ENCODE measurements around the gene CAMK4. TPM values are rescaled to one million over a fixed set of nuclear protein-coding genes. Genes with fewer than 3 reads are reported as not detected.

CAMK4 gene
- total RNA-seq, 1 donor from 2014 or later: under 0.01 TPM

DNA sequence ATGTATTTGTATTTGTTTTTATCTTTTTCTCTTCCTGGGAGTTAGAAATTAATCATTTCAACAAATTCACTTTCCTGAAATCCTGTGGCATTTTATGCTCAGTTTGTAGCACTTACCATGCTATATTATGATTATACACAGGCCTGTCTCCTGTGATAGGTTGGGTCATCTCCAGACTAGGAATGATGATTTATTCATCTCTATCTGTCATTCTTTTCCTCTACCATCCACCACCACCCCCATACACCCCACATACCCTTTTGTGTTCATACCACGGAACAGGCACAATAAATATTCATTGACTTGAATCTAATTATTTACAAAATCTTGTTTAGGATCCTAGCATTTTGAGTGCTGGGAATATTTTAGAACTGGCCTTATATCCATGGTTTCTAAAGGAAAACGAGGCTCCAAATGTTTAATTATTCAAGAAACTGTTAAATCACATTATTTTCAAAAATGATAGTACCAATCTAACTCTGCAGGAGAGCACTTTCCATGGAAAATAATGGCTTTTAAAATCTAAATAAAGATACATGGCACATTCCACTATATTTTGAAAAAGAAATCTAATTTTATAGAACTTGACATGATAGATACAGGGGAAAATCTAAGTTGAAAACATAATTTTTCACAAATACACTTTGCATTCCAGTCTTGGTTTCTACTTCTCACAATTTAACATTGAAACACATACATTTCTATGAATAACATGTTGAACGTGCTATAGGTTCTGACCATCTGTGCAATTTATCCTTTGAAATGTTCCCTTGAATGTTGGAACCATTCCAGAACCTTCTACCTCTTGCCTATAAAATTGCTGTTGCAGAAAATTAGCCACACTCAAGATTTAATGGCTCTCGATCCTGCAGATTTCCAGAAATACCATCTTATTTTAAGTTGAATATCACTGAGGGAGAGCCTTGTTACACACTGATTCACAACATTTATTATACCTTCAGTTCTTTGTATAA, 198.8 kb downstream of the CAMK4 start:
- DNase-seq (ENCODE audit: low read depth in 2 of 2): no peak

DNA sequence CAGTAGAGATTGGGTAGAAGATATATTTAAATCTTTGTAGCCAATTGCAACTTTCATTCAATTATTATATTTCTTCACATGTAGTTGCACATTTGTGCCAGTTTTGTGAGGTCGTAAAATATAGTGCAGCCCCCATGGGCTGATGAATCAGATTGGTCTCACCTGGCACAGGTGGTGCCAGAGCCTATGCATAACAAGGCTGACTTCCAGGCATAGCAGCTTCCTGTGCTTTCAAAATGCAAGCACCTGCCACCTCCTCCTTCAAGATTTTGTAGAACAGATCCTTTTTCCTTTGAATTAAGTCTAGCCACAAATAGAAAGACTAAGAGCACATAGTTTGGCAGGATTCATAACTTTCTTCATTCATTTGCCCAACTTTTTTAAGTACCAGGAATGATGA, 201.0 kb downstream of the CAMK4 start:
- DNase-seq (ENCODE audit: low read depth in 2 of 2): no peak

DNA sequence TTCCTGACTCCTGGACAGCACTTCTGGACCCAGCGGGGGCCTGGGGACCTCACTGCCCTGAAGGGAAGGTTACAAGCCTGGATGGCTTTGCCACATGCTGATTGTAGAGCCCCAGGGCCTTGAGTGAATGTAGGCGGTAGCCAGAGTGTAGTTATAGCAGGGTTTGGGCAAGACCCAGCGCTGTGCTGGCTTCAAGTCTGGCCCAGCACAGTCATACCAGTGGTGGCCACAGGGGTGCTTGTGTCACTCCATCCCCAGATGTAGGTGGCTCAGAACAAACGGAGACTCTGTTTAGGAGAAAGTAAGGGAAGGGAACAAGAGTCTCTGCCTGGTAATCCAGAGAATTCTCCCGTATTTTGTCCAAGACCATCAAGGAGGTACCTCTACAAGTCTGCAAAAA, 203.6 kb downstream of the CAMK4 start:
- DNase-seq (ENCODE audit: low read depth in 2 of 2): no peak

DNA sequence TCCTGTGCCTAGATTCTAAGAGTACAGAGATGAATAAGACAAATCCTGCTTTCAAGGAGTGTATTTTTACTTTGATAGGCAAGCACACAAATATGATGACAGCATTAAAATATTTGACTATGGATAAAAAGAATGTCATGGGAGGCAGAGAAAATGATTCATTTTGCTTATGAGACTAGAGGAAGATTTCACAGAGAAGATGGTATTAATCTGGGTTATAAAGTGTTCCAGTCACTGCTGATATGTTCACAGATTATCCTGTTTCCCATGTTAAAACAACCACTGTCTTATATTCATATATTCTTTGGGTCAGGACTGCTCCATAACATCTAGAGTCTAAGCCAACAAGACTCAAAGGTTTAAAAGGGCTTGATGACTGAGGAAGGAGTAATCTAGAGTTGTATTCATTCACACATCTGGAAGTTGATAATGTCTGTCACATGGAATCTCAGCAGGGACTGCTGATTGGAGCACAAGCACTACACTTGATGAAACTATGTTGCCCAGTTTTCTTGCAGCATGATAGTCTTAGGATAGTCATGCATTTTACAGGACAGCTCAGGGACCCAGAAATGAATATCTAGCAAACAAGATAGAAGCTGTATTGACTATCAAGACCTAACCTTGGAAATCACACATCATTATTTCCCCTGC, 208.8 kb downstream of the CAMK4 start:
- no peak for DNase-seq (ENCODE audit: low read depth in 2 of 2)

DNA sequence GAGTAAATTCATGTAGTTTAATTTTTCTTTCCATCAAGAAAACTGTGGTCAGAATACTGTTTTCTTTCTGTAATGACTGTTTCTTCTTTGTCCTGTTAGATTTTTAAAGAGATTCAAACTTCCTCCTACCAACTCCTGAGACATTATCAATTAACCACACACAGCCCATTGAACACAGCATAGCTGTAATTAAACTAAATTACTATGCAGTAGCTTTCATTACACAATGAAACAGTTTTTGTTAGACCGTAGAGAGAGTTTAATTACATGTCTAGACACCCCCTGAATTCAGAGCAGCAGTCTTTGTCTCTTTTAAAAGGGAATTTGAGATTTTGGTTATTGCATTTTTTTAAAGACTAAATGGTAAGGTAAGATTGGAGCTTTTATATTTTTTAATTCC, 210.6 kb downstream of the CAMK4 start:
- no peak for DNase-seq (ENCODE audit: low read depth in 2 of 2)

DNA sequence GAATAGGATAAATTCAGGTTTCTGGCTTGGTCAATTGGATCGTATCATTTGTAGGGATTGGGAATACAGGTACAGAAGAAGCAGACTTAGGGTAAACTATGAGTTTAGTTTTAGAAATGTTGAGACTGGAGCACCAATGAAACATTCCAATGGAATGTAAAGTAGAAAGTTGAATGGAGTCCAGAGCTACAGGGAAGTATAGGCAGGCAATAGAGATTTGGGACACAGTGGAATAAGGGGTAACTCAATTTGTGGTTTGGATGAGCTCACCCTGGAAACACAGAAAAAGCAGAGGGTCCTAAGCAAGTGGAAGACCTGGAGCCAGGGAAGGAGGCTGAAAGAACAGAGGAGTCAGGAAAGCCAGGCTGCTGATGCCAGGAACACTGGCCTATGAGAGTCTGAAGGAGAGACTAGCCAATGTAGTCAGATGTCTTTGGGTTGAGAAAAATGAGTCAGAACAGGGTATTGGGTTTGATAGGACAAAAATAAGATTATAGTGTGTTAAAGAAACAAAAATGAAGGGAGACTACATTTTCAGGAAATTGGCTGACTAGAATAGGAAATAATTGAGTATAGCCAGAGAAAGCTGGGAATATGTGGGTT, 215.4 kb downstream of the CAMK4 start:
- DNase-seq (ENCODE audit: low read depth in 2 of 2): no peak

DNA sequence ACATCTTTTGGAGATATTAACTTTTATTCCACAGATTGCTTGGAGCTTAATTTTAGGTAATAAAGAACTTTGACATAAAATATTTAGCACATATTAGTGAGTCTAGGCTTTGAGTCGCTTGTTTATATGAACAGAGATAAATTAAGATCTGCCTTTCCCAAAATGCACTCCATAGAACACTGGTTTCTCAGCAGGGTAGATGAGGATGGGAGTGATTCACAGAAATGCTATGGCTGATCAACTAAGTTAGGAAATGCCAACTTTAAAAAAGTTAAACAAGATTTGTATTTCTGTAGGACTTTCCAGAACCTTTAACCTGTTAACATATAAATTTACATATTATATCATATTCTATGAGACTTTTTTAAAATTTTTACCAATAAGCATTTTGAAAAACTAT, 222.9 kb downstream of the CAMK4 start:
- DNase-seq (ENCODE audit: low read depth in 2 of 2): no peak

DNA sequence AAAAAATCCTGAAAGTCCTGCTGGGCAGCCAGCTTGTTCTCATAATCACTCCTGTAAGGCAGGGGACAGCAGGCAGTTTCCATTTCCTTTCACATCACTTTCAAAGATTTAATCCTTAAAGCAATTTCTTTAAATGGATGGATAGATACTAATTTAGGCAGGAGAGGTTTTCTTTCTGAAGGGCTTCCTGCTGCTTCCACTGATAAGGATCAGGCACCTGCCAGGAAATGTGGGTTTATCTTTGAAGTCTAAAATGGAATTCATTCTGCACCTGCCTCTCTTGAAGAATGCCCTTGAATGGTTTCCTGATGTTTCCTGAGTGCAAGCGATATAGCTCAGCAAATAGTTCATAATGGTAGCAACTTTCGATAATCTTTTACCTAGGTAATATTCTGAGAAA, 223.6 kb downstream of the CAMK4 start:
- no peak for DNase-seq (ENCODE audit: low read depth in 2 of 2)

DNA sequence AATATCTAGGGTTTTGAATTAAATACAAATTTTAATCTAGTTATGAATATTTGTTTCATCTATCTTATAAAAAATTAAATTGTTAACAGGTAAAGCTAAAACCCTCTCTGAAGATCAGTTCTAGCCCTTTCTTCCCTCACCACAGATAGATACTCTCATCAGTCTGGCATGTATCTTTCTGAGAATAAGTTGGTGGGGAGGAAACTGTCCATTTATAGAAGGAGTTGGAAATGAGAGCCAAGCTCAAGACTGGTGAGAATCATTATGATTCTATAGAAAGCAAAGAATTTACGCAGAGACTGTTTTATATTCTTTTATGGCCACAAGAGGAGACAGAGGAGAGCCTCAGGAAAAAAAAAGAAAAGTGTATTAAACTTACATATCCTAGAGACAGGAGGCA, 229.1 kb downstream of the CAMK4 start:
- DNase-seq (ENCODE audit: low read depth in 2 of 2): no peak

DNA sequence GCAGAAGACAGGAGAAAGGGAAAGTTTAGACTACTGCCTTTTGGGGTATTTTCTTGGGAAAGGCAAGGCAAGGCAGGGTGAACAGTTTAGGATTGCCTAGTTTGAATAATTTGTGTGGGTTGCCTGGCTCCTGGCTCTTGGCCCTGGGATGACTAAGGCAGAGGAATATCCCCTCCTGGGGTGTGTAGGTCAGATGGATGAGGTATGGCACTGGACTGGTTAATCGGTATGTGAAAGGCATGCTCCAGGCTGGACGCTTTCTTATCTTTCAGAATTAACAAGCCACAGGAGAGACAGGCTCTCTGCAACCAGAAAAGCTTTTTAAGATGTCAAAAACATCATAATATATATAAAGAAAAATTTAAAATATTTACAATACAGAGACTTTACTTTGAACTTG, 229.6 kb downstream of the CAMK4 start:
- no peak for DNase-seq (ENCODE audit: low read depth in 2 of 2)

DNA sequence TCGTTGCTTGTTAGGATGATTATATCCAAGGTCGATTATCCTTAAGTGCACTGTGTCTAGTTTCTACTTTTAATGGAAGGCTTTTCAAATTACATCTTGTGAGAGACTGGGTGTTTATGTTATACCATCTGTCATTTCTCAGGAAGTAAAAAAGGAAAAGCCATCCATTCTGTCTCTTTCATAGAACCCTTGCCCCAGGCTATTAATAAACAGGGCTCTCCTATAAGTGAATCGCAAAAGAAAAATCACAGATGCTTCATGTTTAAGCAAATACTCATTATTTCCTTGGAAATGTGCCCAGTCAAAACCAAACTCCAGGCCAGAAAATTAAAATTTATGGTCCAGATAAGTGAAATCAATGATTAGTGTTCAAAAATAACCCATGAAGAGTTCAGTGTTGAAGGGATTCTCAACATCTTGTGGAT, 230.0 kb downstream of the CAMK4 start:
- peak in 1 of 2 donors; percentile 4 for DNase-seq (ENCODE audit: low read depth in 2 of 2)

DNA sequence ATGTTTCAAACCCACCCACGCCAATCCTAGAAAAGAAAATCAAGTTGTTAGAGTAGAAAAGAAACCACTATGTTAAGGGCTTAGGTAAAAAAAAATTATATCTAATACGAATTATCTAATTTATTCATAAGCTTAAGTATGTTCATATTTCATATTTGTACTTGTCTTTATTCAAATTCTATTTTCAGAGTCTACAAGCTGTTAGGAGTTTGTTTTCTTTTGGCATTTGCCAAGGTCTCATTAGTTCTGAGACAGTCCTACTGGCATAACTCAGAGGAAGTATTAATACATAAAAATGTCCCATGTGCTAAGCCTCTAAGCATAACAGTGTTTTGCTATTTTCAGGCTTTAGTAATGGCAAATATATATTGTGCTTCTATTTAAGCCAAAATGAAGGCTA, 230.6 kb downstream of the CAMK4 start:
- no peak for DNase-seq (ENCODE audit: low read depth in 2 of 2)

DNA sequence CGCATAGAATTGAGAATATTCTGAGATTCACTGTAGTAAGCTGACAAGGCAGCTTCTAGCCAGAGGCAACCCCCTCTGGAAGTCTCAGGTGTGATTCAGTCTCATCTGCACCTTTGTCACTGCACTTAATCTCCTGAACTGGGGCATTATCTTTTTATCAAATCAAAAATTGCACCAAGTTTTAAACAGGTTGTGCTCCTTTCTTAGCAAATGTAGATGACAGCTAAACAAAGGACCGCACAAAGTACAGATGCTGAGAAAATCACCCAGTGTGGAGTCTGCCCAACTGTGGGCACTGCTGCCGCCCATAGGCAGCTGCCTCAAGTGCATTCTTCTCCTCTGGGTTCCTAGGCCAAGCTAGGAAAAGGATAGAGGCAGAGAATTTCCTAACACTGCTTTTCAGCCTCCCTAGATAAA, 237.1 kb downstream of the CAMK4 start:
- peak; percentile 30 to 31 for DNase-seq (ENCODE audit: low read depth in 2 of 2)

DNA sequence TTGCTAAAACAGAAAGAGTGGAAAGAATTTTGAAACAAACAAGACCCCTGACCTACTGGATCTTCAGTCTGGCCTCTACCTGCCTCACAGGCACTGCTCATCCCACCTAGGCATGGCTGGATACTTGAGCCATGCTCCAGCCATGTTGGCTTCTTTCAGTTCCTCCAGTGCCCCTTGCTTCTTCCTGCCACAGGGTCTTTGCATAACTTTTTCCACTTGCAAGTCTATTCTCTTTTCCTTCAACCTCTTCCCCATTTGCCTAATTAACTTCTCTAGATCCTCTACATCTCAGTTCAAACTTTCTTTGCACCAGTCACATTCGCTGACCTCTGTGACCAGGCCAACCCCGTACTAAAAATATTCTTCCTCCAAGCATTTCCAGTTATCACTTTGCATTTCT, 237.8 kb downstream of the CAMK4 start:
- no peak for DNase-seq (ENCODE audit: low read depth in 2 of 2)

DNA sequence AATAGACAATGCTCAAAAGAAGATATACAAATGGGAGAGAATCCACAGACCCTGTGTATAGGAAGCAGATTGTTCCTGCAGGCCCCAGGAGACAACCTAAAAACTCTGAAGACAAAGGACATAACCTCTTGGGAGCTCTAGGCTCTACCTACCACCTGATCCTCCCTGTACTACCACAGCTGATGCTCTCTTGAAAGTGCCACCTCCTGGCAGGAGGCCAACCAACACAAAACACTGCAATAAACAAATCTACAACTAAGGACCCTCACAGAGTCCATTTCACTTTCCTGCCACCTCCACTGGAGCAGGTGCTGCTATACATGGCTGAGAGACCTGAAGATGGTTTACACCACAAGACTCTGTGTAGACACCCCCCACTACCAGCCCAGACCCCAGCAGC, 239.1 kb downstream of the CAMK4 start:
- DNase-seq (ENCODE audit: low read depth in 2 of 2): no peak

DNA sequence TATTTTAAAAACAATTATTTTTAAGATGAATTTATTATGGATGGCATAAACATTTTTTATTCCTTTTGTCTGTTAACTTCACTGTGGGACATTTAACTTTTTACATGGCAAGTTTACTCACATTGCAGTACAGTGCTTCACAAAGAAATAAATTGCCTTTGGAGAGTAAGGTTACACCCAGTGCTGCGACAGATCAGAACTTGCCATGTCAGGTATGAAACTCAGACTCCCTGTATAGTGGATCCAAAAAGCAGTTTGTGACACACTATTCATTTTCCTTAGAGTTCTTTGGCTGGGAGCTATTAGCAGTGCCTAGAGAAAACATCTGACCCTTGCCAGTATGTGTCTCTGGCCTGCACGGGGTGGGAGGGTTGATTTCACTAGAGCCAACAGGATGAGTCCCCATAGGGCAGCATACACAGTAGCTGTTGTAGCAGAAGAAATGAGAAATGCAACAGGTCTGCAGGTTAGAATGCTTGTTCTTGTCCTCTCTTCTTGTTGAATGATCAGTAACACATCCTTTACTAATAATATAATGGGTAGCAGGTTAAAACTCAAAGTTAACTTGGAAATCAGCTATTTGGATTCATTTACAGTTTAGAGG, 245.2 kb downstream of the CAMK4 start:
- no peak for DNase-seq (ENCODE audit: low read depth in 2 of 2)

DNA sequence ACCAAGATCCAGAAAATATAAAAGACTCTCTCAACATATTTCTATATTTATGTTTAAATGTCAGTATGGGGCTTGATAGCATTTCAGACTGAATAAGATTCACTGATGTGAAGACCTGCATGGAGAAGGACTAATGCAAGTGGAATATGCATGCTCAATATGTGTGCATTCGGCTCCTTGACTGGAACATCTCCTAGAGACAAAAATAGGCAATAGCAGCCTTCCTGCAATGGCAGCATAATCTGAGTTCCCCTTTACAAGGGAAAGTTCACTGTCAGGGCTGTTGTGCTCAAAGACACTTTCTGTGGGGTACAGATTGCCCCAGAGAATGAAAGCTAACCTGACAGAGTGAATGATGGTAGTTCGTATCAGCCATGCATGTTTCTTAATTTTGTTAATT, 245.7 kb downstream of the CAMK4 start:
- DNase-seq (ENCODE audit: low read depth in 2 of 2): no peak

DNA sequence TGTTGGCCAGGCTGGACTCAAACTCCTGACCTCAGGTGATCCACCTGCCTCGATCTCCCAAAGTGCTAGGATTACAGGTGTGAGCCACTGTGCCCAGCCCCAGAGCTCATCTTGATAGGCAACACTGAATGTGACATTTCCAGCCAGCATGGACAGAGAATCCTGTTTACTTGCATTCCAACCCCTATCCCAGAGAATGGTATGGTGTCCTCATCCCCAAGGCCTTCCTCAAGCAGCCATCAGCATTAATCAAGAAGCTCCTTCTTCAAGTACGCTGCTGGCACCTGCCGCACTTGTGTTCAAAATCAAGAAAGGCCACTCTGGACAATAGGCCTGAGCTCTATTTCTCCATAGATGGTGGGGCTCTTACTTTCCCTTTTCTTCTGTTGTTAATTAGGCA, 247.9 kb downstream of the CAMK4 start:
- DNase-seq (ENCODE audit: low read depth in 2 of 2): no peak

DNA sequence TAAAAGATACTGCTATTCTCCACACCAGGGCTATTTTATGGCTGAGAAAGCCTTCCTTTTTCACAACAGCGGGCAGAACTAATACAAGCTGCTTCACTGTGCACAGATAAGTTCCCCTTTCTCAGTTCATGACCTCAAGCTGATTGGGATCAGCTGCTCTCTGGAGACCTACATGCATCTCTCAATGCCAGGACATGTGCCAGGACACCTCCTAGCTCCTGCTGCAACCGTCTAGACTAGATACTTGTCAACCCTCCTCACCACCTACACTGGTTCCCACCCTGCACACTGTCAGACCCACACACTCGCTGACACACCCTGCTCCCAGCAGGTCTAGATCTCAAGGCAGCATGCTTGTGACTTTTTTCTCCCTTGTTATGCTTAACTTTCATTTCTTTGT, 248.4 kb downstream of the CAMK4 start:
- DNase-seq (ENCODE audit: low read depth in 2 of 2): no peak

DNA sequence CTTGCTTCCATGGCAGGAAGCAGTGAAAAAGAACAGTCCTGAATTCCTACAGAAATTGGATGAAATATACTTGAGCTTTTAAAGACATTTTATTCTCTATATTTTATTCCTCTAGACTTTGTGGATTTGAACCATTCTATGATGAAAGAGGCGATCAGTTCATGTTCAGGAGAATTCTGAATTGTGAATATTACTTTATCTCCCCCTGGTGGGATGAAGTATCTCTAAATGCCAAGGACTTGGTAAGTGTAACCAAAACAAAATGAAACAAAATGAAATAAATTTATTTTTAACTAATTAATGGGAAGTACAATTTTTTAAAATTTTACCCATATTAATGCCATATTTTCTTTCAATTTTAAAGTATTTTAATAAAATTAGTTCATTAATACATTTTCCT, 254.1 kb downstream of the CAMK4 start:
- no peak for DNase-seq (ENCODE audit: low read depth in 2 of 2)

DNA sequence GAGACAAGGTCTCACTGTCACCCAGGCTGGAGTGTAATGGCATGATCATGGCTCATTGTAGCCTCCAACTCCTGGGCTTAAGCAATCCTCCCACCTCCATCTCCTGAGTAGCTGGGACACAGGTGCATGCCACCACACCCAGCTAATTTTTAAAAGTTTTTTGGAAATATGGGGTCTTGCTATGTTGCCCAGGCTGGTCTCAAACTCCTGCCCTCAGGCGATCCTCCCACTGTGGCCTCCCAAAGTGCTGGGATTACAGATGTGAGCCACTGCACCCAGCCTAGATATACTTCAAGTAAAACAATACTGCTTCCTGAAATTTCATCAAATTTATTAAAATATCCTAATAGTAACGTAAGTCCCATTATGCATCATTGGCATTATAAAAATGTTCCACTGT, 254.7 kb downstream of the CAMK4 start:
- DNase-seq (ENCODE audit: low read depth in 2 of 2): no peak

DNA sequence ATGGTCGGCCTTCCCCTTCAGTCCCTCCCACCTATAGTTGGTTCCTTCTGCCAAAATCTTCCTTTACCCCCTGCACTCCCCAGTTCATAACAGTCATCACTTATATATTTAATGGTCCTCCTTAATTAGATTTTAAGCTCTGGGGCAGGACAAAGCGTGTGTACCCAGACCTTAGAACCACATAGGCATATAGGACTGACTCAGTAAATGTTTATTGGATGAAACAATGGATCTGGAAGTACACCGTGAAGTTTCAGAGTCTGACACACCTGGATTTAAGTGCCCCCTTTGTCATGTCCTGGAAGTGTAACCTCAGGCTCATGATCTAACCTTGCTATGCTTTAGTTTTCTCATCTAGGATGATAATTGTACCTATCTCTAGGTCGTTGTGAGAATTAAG, 256.2 kb downstream of the CAMK4 start:
- DNase-seq (ENCODE audit: low read depth in 2 of 2): no peak

Data from lung microvascular endothelial cell (primary cell).